Fibroblast of lung (primary cell): ENCODE results near the gene PPIAL4G. TPM values are rescaled to one million over a fixed set of nuclear protein-coding genes. Genes with fewer than 3 reads are reported as not detected.
"Not testable (repeated sequence)": the region's sequence is repeated elsewhere in the genome, so short reads cannot be mapped to it uniquely, and the experiment has no call there.

Experiments
- DNase-seq, 2 donors: peaks; one replicate each; pipeline versions ENCODE4 v3.0.0 to v3.0.0-alpha.2; 2010; ENCODE audit warnings: low read depth in 2 of 2
- H2AFZ ChIP-seq: 2 replicates; pipeline ENCODE4 v1.5.1; 2012; ENCODE audit warnings: low read length, control low read depth, inconsistent platforms
- H3K27ac ChIP-seq: 2 replicates; pipeline ENCODE4 v1.5.1; 2011; ENCODE audit warnings: low read length, control low read depth; ENCODE audit not compliant: insufficient read depth
- H3K27me3 ChIP-seq: 2 replicates; pipeline ENCODE4 v1.5.1; 2011; ENCODE audit warnings: mild to moderate bottlenecking, low read length; ENCODE audit not compliant: control insufficient read depth, insufficient read depth
- H3K36me3 ChIP-seq: 2 replicates; pipeline ENCODE4 v1.5.1; 2011; ENCODE audit warnings: low read length; ENCODE audit not compliant: control insufficient read depth, insufficient read depth
- H3K4me1 ChIP-seq: 2 replicates; pipeline ENCODE4 v1.5.1; 2011; ENCODE audit warnings: low read length; ENCODE audit not compliant: control insufficient read depth, insufficient read depth; ENCODE audit errors: extremely low read depth
- H3K4me2 ChIP-seq: 2 replicates; pipeline ENCODE4 v1.5.1; 2011; ENCODE audit warnings: low read length, control low read depth; ENCODE audit not compliant: insufficient read depth; ENCODE audit errors: extremely low read depth
- H3K4me3 ChIP-seq, 4 experiments: fragments of 200-600 bp in 1 of 4; sonication (generic) in 1 of 4; replicated peaks in 1 of 4; 2 replicates each; pipeline ENCODE4 v1.5.1; 2011 to 2016; ENCODE audit warnings: low read length in 4 of 4, low read depth in 3 of 4, mild to moderate bottlenecking in 3 of 4, control low read depth in 2 of 4, inconsistent platforms in 1 of 4, mixed read lengths in 1 of 4; ENCODE audit not compliant: insufficient read depth in 1 of 4; ENCODE audit errors: control extremely low read depth in 1 of 4
- H3K79me2 ChIP-seq: 2 replicates; pipeline ENCODE4 v1.5.1; 2012; ENCODE audit warnings: mild to moderate bottlenecking, low read length, inconsistent platforms; ENCODE audit not compliant: control insufficient read depth, insufficient read depth
- H3K9ac ChIP-seq: 2 replicates; pipeline ENCODE4 v1.5.1; 2011; ENCODE audit warnings: mild to moderate bottlenecking, low read length, control low read depth; ENCODE audit not compliant: insufficient read depth
- H3K9me3 ChIP-seq: 2 replicates; pipeline ENCODE4 v1.5.1; 2012; ENCODE audit warnings: low read depth, low read length; ENCODE audit not compliant: control insufficient read depth, insufficient read depth
- H4K20me1 ChIP-seq: 2 replicates; pipeline ENCODE4 v1.5.1; 2011; ENCODE audit warnings: low read length; ENCODE audit not compliant: control insufficient read depth, insufficient read depth; ENCODE audit errors: extremely low read depth
- polyA plus RNA-seq, 2 donors: library from polyadenylated mRNA; depleted of rRNA in 1 of 2; stranded (reverse) in 1 of 2; unstranded in 1 of 2; fragments of >200 nt; gene quantifications; 2 replicates each; pipeline ENCODE4 v1.2.1, GENCODE V29; 2011 to 2012; ENCODE audit warnings: missing spikeins in 1 of 2
- total RNA-seq: library from RNA; depleted of rRNA; stranded (reverse); fragments of >200 nt; gene quantifications from 2 replicates; pipeline ENCODE4 v1.2.1, GENCODE V29; 2014

PPIAL4G gene
- total and polyA plus RNA-seq, 2 donors (not counting 1 experiment from before 2014, with no cell fraction given) = not detected

DNA sequence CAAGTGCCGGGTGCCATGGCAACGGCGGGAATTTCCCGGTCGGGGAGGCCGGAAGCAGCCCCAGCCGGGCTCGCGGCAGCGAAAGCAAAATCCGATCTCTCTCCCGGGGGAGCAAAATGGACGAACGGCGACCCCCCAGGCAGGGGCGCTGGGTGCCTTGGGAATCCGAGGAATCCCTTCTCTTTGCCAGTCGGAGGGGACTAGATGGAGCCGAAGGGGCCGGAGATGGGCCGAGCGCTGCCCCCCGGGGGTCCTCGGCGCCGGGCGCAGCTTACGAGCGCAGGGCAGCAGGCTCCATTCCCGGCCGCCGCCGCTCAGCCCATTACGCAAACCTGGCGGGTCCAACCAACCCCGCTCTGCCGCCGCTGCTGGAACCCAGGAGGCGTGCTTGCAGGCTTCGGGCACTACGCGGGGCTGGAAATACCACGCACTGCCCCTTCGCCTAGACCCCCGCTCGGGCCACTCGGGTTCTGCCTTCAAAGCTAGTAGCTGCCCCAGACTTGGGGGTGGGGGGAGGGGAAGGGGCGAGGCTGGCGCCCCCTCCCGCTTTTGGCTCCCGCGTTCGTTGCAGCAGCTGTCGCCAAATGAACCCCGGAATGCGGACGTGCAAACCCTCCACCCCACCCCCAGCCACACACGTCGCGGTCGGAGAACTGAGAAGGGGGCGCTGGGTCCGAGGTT, 24.1 kb downstream of the PPIAL4G start:
- H2AFZ ChIP-seq, H3K79me2 ChIP-seq, H3K4me2 ChIP-seq, H3K36me3 ChIP-seq, H3K27me3 ChIP-seq, H3K9me3 ChIP-seq, H4K20me1 ChIP-seq, H3K4me1 ChIP-seq: not testable (repeated sequence)
- H3K4me3 ChIP-seq = peak overlapping the region; percentile 40 to 67 (median 52)
- H3K9ac ChIP-seq = peak overlapping the region; percentile 59
- peak overlapping the region; percentile 43 for H3K27ac ChIP-seq
- peak in 1 of 2 donors; percentile 27 for DNase-seq

DNA sequence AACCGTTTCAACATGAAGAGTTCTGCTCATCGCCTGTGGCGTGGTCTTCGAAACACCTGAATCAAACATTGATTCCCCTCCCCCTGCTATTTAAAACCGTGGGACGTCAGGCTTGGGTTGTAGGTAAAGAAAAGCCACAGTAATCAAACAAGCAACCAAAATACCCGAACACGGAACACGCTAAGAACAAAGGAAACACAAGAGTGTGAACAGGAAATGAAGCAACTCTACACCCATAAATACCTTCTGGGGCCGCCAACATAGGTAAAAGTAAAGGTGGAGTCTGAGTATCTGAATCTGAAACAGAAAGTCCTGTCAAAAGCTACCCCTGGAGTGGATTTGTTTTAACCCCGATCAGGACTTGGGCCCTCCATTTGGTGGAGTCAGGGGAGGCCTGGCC, 24.7 kb downstream of the PPIAL4G start:
- not testable (repeated sequence) for H3K79me2 ChIP-seq, H3K36me3 ChIP-seq, H3K4me1 ChIP-seq, H3K9me3 ChIP-seq, H2AFZ ChIP-seq, H4K20me1 ChIP-seq, H3K27ac ChIP-seq, H3K27me3 ChIP-seq, DNase-seq
- H3K4me2 ChIP-seq = peak overlapping the region; percentile 35
- H3K4me3 ChIP-seq = peak overlapping the region in 2 of 4 experiments; percentile 59 to 63
- H3K9ac ChIP-seq = peak overlapping the region; percentile 30

DNA sequence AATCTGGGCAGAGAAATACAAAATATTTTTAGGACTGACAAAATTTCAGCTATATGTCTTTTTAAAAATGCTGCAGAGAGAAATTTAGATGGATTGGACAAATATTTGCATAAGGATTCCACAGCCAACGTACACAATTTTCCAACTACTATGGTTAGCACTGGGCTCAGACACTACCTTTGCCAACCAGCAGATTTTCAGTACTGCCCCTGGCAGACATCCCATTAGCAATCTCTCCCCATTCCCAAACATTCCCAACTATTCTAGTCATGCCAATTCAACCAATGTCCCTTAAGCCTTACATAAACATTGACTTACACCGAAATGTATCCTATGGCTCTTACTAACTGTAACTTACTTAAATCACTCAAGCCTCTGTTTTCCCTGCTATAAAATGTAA, 30.3 kb downstream of the PPIAL4G start:
- H3K9me3 ChIP-seq, H3K9ac ChIP-seq, H3K4me2 ChIP-seq, H3K79me2 ChIP-seq, H3K4me3 ChIP-seq, H3K27ac ChIP-seq, H3K36me3 ChIP-seq, H3K27me3 ChIP-seq, H3K4me1 ChIP-seq, H2AFZ ChIP-seq, H4K20me1 ChIP-seq: not testable (repeated sequence)
- DNase-seq = peak; percentile 56 to 59

DNA sequence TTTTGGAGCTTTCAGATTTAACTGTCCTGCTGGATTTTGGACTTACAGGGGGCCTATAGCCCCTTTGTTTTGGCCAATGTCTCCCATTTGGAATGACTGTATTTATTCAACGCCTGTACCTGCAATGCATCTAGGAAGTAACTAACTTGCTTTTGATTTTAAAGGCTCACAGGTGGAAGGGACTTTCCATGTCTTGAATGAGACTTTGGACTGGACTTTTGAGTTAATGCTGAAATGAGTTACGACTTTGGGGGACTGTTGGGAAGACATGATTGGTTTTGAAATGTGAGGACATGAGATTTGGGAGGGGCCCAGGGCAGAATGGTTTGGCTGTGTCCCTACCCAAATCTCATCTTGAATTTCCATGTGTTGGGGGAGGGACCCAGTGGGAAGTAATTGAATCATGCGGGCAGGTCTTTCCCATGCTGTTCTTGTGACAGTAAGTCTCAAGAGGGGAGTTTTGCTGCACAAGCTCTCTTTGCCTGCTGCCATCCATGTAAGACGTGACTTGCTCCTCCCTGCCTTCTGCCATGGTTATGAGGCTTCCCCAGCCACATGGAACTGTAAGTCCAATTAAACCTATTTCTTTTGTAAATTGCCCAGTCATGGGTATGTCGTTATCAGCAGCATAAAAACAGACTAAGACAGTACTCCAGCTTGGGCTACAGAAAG, 43.3 kb downstream of the PPIAL4G start:
- not testable (repeated sequence) for H3K9ac ChIP-seq, DNase-seq

More for the DNA sequence above, 43.3 kb downstream of the PPIAL4G start:
- not testable (repeated sequence) for H3K4me2 ChIP-seq, H3K27me3 ChIP-seq, H3K36me3 ChIP-seq, H3K79me2 ChIP-seq, H3K4me3 ChIP-seq, H3K27ac ChIP-seq, H3K9me3 ChIP-seq, H4K20me1 ChIP-seq, H2AFZ ChIP-seq, H3K4me1 ChIP-seq
